NOMO-1 treated with dmso at 0.1 percent for 144 hours (cell line): ENCODE data around the gene SPOCD1.

Source experiments
- DNase-seq: peaks from one replicate; lab custom pipeline; 2025; ENCODE audit not compliant: unreplicated experiment; lab: John Stamatoyannopoulos, UW

The SPOCD1 gene

GRCh38 chr1:31801458-31801857, 14.4 kb downstream of the SPOCD1 start:
- peak; percentile 33 for DNase-seq

- no peak for DNase-seq
These were observed 15.2 kb downstream of the SPOCD1 start for GRCh38 chr1:31800674-31800967.

- DNase-seq = no peak
These were observed 15.7 kb downstream of the SPOCD1 start for GRCh38 chr1:31799895-31800673.

- no peak for DNase-seq
These were observed 16.5 kb downstream of the SPOCD1 start for GRCh38 chr1:31799196-31799894.

- no peak for DNase-seq
These were observed 17.2 kb downstream of the SPOCD1 start for GRCh38 chr1:31798433-31799195.

GRCh38 chr1:31798086-31798432, 17.8 kb downstream of the SPOCD1 start:
- DNase-seq = no peak

- DNase-seq = no peak
These were observed 18.6 kb downstream of the SPOCD1 start for GRCh38 chr1:31797216-31797615.

GRCh38 chr1:31796707-31797106, 19.1 kb downstream of the SPOCD1 start:
- DNase-seq = no peak

- no peak for DNase-seq
These were observed 19.8 kb downstream of the SPOCD1 start for GRCh38 chr1:31795801-31796621.

- no peak for DNase-seq
These were observed 20.6 kb downstream of the SPOCD1 start for GRCh38 chr1:31795096-31795675.

GRCh38 chr1:31793586-31794285, 22.1 kb downstream of the SPOCD1 start:
- DNase-seq = no peak

GRCh38 chr1:31793086-31793485, 22.7 kb downstream of the SPOCD1 start:
- no peak for DNase-seq

- DNase-seq = no peak
These were observed 23.3 kb downstream of the SPOCD1 start for GRCh38 chr1:31792541-31792940.

- no peak for DNase-seq
These were observed 23.7 kb downstream of the SPOCD1 start for GRCh38 chr1:31792116-31792515.

GRCh38 chr1:31791131-31791858, 24.5 kb downstream of the SPOCD1 start:
- DNase-seq = no peak

- DNase-seq = no peak
These were observed 25.2 kb downstream of the SPOCD1 start for GRCh38 chr1:31790641-31791091.

GRCh38 chr1:31790140-31790539, 25.7 kb downstream of the SPOCD1 start:
- DNase-seq = no peak

GRCh38 chr1:31789259-31790065, 26.4 kb downstream of the SPOCD1 start:
- DNase-seq = peak; percentile 84

GRCh38 chr1:31788825-31789256, 27.0 kb downstream of the SPOCD1 start:
- DNase-seq = no peak
